Mammary microvascular endothelial cell (primary cell): ENCODE results near the gene ARID1B. TPM values are rescaled to one million over a fixed set of nuclear protein-coding genes. Genes with fewer than 3 reads are reported as not detected.

Source experiments
- total RNA-seq: library from RNA; depleted of rRNA; stranded (reverse); fragments of >200 nt; gene quantifications from 2 replicates; pipeline ENCODE4 v1.2.3, GENCODE V29; 2015

The ARID1B gene
- 20.6 and 23.5 TPM in 2 replicates for total RNA-seq

GRCh38 chr6:156776840-156777576, at the start of gene ARID1B:
ARID1B (plus strand) TSS chr6:156777378; CDS start chr6:156777681, 303 bp downstream.

